IMR-90 (cell line): ENCODE data around the gene ZNF20.

Experiments
- BHLHE40 ChIP-seq: fragments of 150-350 bp; IDR thresholded peaks from 2 replicates; pipeline ENCODE4 v1.6.1; 2016; ENCODE audit warnings: mild to moderate bottlenecking, low read depth, low read length
- CTCF ChIP-seq: conservative IDR thresholded peaks from 2 replicates; pipeline ENCODE4 v1.5.1; 2012; ENCODE audit warnings: mild to moderate bottlenecking, low read depth, low read length, improper control_type of control experiment
- ELK1 ChIP-seq: fragments of 150-350 bp; IDR thresholded peaks from 2 replicates; pipeline ENCODE4 v1.6.1; 2016; ENCODE audit warnings: low read depth, mild to moderate bottlenecking, low read length, moderate library complexity, borderline replicate concordance
- MAFK ChIP-seq: IDR thresholded peaks from 2 replicates; pipeline ENCODE4 v1.6.1; 2012; ENCODE audit warnings: low read depth, low read length, improper control_type of control experiment
- POLR2A ChIP-seq: IDR thresholded peaks from 2 replicates; pipeline ENCODE4 v1.6.1; 2012; ENCODE audit warnings: mild to moderate bottlenecking, low read depth, low read length
- RAD21 ChIP-seq: IDR thresholded peaks from 2 replicates; pipeline ENCODE4 v1.6.1; 2012; ENCODE audit warnings: low read length, improper control_type of control experiment
- RCOR1 ChIP-seq: IDR thresholded peaks from 2 replicates; pipeline ENCODE4 v1.6.1; 2012; ENCODE audit warnings: mild to moderate bottlenecking, low read length, improper control_type of control experiment; ENCODE audit not compliant: insufficient replicate concordance
- RFX5 ChIP-seq: IDR thresholded peaks from 2 replicates; pipeline ENCODE4 v1.8.0; 2012; ENCODE audit warnings: low read depth, mild to moderate bottlenecking, low read length, moderate library complexity

- no peak for TF ChIP-seq CTCF
- TF ChIP-seq POLR2A: peak; percentile 66
- TF ChIP-seq RCOR1: no peak
- no peak for TF ChIP-seq RAD21
- TF ChIP-seq MAFK: no peak
- TF ChIP-seq BHLHE40: no peak
- no peak for TF ChIP-seq ELK1
- no peak for TF ChIP-seq RFX5
Observed at GRCh38 chr19:12139885-12140544, at the start of gene ZNF20.
